GM21528 (cell line): ENCODE data around the gene PSMD3.

ENCODE experiments used
- ATAC-seq: cut with Tn5 transposase; IDR thresholded peaks from one replicate; pipeline ENCODE4 v1.9.1; 2021; ENCODE audit warnings: mild to moderate bottlenecking, moderate library complexity; ENCODE audit not compliant: unreplicated experiment, low FRiP score

The PSMD3 gene

GRCh38 chr17:39955726-39956225 lies 24.8 kb upstream of the PSMD3 start:
- no peak for ATAC-seq

- ATAC-seq = no peak
Observed at GRCh38 chr17:39960524-39961041, 20.0 kb upstream of the PSMD3 start.

GRCh38 chr17:39962642-39963220 lies 17.9 kb upstream of the PSMD3 start, which contains the start of gene GSDMA:
Gene GSDMA (plus strand): TSS chr17:39963004. CDS start chr17:39965688, 2,684 bp downstream.
- ATAC-seq = no peak

GRCh38 chr17:39963829-39964228 lies 16.8 kb upstream of the PSMD3 start:
- no peak for ATAC-seq

GRCh38 chr17:39965017-39965699 lies 15.4 kb upstream of the PSMD3 start:
- no peak for ATAC-seq

- no peak for ATAC-seq
Observed at GRCh38 chr17:39966771-39967170, 13.8 kb upstream of the PSMD3 start.

- no peak for ATAC-seq
Observed at GRCh38 chr17:39968761-39969160, 11.8 kb upstream of the PSMD3 start.

GRCh38 chr17:39969375-39969774 lies 11.2 kb upstream of the PSMD3 start:
- ATAC-seq = no peak

GRCh38 chr17:39970157-39970692 lies 10.4 kb upstream of the PSMD3 start:
- no peak for ATAC-seq

- no peak for ATAC-seq
Observed at GRCh38 chr17:39971076-39971603, 9.5 kb upstream of the PSMD3 start.

- no peak for ATAC-seq
Observed at GRCh38 chr17:39972271-39972670, 8.3 kb upstream of the PSMD3 start.

- no peak for ATAC-seq
Observed at GRCh38 chr17:39973496-39973895, 7.1 kb upstream of the PSMD3 start.

GRCh38 chr17:39974433-39974832 lies 6.2 kb upstream of the PSMD3 start:
- no peak for ATAC-seq

- no peak for ATAC-seq
Observed at GRCh38 chr17:39975801-39976200, 4.8 kb upstream of the PSMD3 start.

GRCh38 chr17:39979016-39979670 lies 1.5 kb upstream of the PSMD3 start:
- no peak for ATAC-seq

GRCh38 chr17:39979893-39980350 lies 685 bp upstream of the PSMD3 start:
- ATAC-seq = peak; percentile 22

- no peak for ATAC-seq
Observed at GRCh38 chr17:39981207-39981741, 667 bp downstream of the PSMD3 start.

- no peak for ATAC-seq
Observed at GRCh38 chr17:39981766-39982375, 1.3 kb downstream of the PSMD3 start.

GRCh38 chr17:39988206-39988810 lies 7.7 kb downstream of the PSMD3 start:
- ATAC-seq = no peak

- ATAC-seq = no peak
Observed at GRCh38 chr17:39994448-39994847, 13.8 kb downstream of the PSMD3 start.
